ENCODE data around the gene FHAD1.

- TF ChIP-seq CTCF (IDR thresholded peaks at IDR 0.05; ENCODE audit: poor library complexity) (no peak), EZH2 (IDR thresholded peaks at IDR 0.05; ENCODE audit: borderline replicate concordance) (no peak)
These were observed 83.0 kb downstream of the FHAD1 start for GRCh38 chr1:15330028-15330427.

Measured in hepatocyte (in vitro differentiated cells).